DMS53 (cell line): Measurements from ENCODE around the gene KCNQ2.
A peak's percentile ranks its signal among the peaks of the same experiment; 100 is the strongest.
"Not testable (repeated sequence)": the region's sequence is repeated elsewhere in the genome, so short reads cannot be mapped to it uniquely, and the experiment has no call there.

Experiments
- DNase-seq: peaks from one replicate; lab custom pipeline; 2025; lab: John Stamatoyannopoulos, UW

KCNQ2 gene

GRCh38 chr20:63471981-63472831, at the start of gene KCNQ2:
Gene KCNQ2, minus strand, starts transcription at chr20:63472655. Its CDS starts 192 bp downstream, at chr20:63472463.
- no peak for DNase-seq

- DNase-seq: no peak
Observed at GRCh38 chr20:63521602-63522001, 49.1 kb upstream of the KCNQ2 start.

GRCh38 chr20:63520934-63521601, 48.6 kb upstream of the KCNQ2 start:
- DNase-seq: peak; percentile 74

GRCh38 chr20:63520504-63520933, 48.1 kb upstream of the KCNQ2 start, which contains the start of gene PPDPF:
Gene PPDPF, plus strand, starts transcription at chr20:63520765. Its CDS starts 544 bp downstream, at chr20:63521309.
- peak; percentile 79 for DNase-seq

- DNase-seq: no peak
Observed at GRCh38 chr20:63519668-63520503, 47.4 kb upstream of the KCNQ2 start.

- no peak for DNase-seq
Observed at GRCh38 chr20:63518946-63519667, 46.7 kb upstream of the KCNQ2 start.

GRCh38 chr20:63518351-63518861, 46.0 kb upstream of the KCNQ2 start:
- no peak for DNase-seq

GRCh38 chr20:63517376-63518309, 45.2 kb upstream of the KCNQ2 start:
- DNase-seq: peak; percentile 40

GRCh38 chr20:63514520-63514919, 42.1 kb upstream of the KCNQ2 start:
- DNase-seq: not testable (repeated sequence)

- no peak for DNase-seq
Observed at GRCh38 chr20:63513207-63513606, 40.8 kb upstream of the KCNQ2 start.

GRCh38 chr20:63509088-63509564, 36.7 kb upstream of the KCNQ2 start:
- no peak for DNase-seq

- no peak for DNase-seq
Observed at GRCh38 chr20:63508072-63508768, 35.8 kb upstream of the KCNQ2 start.

GRCh38 chr20:63507083-63507743, 34.8 kb upstream of the KCNQ2 start:
- no peak for DNase-seq

- DNase-seq: no peak
Observed at GRCh38 chr20:63505723-63506122, 33.3 kb upstream of the KCNQ2 start.

GRCh38 chr20:63505281-63505680, 32.8 kb upstream of the KCNQ2 start:
- no peak for DNase-seq

GRCh38 chr20:63504642-63505041, 32.2 kb upstream of the KCNQ2 start:
- no peak for DNase-seq

- no peak for DNase-seq
Observed at GRCh38 chr20:63503524-63503923, 31.1 kb upstream of the KCNQ2 start.

- no peak for DNase-seq
Observed at GRCh38 chr20:63502671-63503172, 30.3 kb upstream of the KCNQ2 start.
